Measurements from ENCODE around the gene QRFP.

Gene QRFP

DNA sequence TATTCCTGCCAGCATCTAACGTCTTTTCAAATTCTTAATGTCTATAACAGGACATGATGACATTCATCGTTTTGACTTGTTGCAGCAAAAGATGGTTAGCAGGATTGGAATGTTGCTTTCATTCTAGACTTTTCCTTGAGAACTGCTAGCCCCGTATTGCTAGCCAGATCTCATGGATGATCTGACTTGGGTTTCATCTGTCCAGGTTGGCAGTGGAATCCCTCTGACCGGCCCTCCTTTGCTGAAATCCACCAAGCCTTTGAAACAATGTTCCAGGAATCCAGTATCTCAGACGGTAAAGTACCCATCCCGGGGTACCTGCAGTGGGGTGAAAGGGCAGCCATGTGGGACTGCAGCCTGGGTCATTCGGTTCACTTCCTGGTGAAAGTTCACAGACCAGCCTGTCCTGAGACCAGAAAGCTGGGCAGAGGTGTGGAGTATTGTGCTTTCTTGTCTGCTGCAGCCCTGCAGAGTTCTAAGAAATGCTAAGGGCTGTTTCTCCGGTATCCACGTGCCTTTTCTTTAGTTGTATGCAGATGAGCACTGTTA is 16.7 kb downstream of the QRFP start (continued):
- TF ChIP-seq, protein P1, sequence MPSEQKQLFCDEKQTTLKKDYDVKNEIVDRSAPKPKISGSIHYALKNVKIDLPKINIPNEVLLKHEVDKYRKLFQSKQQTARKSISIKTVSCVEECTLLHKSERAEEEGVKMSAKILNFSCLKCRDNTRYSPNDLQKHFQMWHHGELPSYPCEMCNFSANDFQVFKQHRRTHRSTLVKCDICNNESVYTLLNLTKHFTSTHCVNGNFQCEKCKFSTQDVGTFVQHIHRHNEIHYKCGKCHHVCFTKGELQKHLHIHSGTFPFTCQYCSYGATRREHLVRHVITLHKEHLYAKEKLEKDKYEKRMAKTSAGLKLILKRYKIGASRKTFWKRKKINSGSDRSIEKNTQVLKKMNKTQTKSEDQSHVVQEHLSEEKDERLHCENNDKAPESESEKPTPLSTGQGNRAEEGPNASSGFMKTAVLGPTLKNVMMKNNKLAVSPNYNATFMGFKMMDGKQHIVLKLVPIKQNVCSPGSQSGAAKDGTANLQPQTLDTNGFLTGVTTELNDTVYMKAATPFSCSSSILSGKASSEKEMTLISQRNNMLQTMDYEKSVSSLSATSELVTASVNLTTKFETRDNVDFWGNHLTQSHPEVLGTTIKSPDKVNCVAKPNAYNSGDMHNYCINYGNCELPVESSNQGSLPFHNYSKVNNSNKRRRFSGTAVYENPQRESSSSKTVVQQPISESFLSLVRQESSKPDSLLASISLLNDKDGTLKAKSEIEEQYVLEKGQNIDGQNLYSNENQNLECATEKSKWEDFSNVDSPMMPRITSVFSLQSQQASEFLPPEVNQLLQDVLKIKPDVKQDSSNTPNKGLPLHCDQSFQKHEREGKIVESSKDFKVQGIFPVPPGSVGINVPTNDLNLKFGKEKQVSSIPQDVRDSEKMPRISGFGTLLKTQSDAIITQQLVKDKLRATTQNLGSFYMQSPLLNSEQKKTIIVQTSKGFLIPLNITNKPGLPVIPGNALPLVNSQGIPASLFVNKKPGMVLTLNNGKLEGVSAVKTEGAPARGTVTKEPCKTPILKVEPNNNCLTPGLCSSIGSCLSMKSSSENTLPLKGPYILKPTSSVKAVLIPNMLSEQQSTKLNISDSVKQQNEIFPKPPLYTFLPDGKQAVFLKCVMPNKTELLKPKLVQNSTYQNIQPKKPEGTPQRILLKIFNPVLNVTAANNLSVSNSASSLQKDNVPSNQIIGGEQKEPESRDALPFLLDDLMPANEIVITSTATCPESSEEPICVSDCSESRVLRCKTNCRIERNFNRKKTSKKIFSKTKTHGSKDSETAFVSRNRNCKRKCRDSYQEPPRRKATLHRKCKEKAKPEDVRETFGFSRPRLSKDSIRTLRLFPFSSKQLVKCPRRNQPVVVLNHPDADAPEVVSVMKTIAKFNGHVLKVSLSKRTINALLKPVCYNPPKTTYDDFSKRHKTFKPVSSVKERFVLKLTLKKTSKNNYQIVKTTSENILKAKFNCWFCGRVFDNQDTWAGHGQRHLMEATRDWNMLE (tag by site-specific recombination; conservative IDR thresholded peaks at IDR 0.05; ENCODE audit: low read depth), result no peak
- no peak for TF ChIP-seq ZNF416 (tag by site-specific recombination; IDR thresholded peaks at IDR 0.05)
- TF ChIP-seq HOXD13 (CRISPR knock-in tag; IDR thresholded peaks at IDR 0.05; ENCODE audit: borderline replicate concordance), result no peak
- TF ChIP-seq ZNF510 (tag by site-specific recombination; IDR thresholded peaks at IDR 0.05; ENCODE audit: insufficient replicate concordance), result no peak
- TF ChIP-seq ZBTB17 (tag by site-specific recombination; IDR thresholded peaks at IDR 0.05), result no peak
- no peak for TF ChIP-seq TRIM28 (IDR thresholded peaks at IDR 0.05; ENCODE audit: borderline replicate concordance, low read length)
- TF ChIP-seq ZNF555 (tag by site-specific recombination; conservative IDR thresholded peaks at IDR 0.05), result no peak
- TF ChIP-seq ZSCAN23 (tag by site-specific recombination; IDR thresholded peaks at IDR 0.05), result no peak
- TF ChIP-seq ZNF830 (tag by site-specific recombination; IDR thresholded peaks at IDR 0.05; ENCODE audit: low read depth), result no peak
- TF ChIP-seq, protein P2, sequence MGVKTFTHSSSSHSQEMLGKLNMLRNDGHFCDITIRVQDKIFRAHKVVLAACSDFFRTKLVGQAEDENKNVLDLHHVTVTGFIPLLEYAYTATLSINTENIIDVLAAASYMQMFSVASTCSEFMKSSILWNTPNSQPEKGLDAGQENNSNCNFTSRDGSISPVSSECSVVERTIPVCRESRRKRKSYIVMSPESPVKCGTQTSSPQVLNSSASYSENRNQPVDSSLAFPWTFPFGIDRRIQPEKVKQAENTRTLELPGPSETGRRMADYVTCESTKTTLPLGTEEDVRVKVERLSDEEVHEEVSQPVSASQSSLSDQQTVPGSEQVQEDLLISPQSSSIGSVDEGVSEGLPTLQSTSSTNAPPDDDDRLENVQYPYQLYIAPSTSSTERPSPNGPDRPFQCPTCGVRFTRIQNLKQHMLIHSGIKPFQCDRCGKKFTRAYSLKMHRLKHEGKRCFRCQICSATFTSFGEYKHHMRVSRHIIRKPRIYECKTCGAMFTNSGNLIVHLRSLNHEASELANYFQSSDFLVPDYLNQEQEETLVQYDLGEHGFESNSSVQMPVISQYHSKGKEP (tag by site-specific recombination; IDR thresholded peaks at IDR 0.05), result no peak
- TF ChIP-seq, protein P3, sequence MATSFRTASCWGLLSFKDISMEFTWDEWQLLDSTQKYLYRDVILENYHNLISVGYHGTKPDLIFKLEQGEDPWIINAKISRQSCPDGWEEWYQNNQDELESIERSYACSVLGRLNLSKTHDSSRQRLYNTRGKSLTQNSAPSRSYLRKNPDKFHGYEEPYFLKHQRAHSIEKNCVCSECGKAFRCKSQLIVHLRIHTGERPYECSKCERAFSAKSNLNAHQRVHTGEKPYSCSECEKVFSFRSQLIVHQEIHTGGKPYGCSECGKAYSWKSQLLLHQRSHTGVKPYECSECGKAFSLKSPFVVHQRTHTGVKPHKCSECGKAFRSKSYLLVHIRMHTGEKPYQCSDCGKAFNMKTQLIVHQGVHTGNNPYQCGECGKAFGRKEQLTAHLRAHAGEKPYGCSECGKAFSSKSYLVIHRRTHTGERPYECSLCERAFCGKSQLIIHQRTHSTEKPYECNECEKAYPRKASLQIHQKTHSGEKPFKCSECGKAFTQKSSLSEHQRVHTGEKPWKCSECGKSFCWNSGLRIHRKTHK (tag by site-specific recombination; IDR thresholded peaks at IDR 0.05), result no peak
- TF ChIP-seq ZNF324 (tag by site-specific recombination; IDR thresholded peaks at IDR 0.05), result no peak
- TF ChIP-seq ZNF596 (tag by site-specific recombination; IDR thresholded peaks at IDR 0.05), result no peak

DNA sequence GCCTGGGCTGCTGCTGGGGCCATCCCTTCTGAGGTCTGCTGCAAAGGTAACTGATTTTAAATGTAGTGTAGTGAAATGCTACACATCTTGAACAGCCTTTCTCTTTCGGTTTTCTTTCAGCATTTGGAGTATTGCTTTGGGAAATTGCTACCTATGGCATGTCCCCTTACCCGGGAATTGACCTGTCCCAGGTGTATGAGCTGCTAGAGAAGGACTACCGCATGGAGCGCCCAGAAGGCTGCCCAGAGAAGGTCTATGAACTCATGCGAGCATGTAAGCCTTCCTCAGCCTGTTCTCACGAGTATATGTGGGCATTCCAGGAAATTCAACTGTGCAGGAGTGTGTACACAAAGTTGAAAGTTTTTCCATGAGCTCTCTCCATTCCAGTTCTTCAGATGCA is 18.3 kb downstream of the QRFP start:
- Histone ChIP-seq H3K4me3 (ENCODE audit: low read depth, low read length) (no peak overlapping the region), H3K27ac (ENCODE audit: extremely low read depth, low read depth, low read length) (no peak overlapping the region), H3K4me1 (ENCODE audit: control insufficient read depth, insufficient read depth, low read length) (no peaks in the 10 kb centered on the region), H3K9me3 (ENCODE audit: control insufficient read depth, insufficient read depth, low read depth, low read length) (no peaks in the 10 kb centered on the region), H3K36me3 (ENCODE audit: control insufficient read depth in 2 of 2, insufficient read depth in 1 of 2, low read length in 2 of 2) (peaks cover 0 to 80% of the 10 kb centered on the region in 2 experiments; a peak in 2 of 3 replicates)
- CTCF ChIA-PET, result interaction anchor here (0.6 to 6.0 kb wide), 4 partner anchors 10 to 177 kb away, joined by 3 to 85 read pairs (median 3); no protein-coding TSS in a partner anchor
- POLR2A ChIA-PET, result no interaction called here
- TF ChIP-seq, protein P4, sequence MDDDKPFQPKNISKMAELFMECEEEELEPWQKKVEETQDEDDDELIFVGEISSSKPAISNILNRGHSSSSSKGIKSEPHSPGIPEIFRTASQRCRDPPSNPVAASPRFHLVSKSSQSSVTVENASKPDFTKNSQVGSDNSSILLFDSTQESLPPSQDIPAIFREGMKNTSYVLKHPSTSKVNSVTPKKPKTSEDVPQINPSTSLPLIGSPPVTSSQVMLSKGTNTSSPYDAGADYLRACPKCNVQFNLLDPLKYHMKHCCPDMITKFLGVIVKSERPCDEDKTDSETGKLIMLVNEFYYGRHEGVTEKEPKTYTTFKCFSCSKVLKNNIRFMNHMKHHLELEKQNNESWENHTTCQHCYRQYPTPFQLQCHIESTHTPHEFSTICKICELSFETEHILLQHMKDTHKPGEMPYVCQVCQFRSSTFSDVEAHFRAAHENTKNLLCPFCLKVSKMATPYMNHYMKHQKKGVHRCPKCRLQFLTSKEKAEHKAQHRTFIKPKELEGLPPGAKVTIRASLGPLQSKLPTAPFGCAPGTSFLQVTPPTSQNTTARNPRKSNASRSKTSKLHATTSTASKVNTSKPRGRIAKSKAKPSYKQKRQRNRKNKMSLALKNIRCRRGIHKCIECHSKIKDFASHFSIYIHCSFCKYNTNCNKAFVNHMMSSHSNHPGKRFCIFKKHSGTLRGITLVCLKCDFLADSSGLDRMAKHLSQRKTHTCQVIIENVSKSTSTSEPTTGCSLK (tag by site-specific recombination; IDR thresholded peaks at IDR 0.05), result no peak
- TF ChIP-seq KLF9 (tag by site-specific recombination; IDR thresholded peaks at IDR 0.05; ENCODE audit: low read depth), result no peak
- TF ChIP-seq PRDM1 (tag by site-specific recombination; IDR thresholded peaks at IDR 0.05), result no peak
- TF ChIP-seq OVOL3 (tag by site-specific recombination; IDR thresholded peaks at IDR 0.05), result no peak
- TF ChIP-seq ZNF521 (tag by site-specific recombination; IDR thresholded peaks at IDR 0.05), result no peak
- no peak for TF ChIP-seq ZNF48 (tag by site-specific recombination; IDR thresholded peaks at IDR 0.05)
- TF ChIP-seq MYNN (tag by site-specific recombination; IDR thresholded peaks at IDR 0.05; ENCODE audit: borderline replicate concordance), result no peak
- no peak for TF ChIP-seq ZNF837 (tag by site-specific recombination; IDR thresholded peaks at IDR 0.05)
- TF ChIP-seq, protein P5, sequence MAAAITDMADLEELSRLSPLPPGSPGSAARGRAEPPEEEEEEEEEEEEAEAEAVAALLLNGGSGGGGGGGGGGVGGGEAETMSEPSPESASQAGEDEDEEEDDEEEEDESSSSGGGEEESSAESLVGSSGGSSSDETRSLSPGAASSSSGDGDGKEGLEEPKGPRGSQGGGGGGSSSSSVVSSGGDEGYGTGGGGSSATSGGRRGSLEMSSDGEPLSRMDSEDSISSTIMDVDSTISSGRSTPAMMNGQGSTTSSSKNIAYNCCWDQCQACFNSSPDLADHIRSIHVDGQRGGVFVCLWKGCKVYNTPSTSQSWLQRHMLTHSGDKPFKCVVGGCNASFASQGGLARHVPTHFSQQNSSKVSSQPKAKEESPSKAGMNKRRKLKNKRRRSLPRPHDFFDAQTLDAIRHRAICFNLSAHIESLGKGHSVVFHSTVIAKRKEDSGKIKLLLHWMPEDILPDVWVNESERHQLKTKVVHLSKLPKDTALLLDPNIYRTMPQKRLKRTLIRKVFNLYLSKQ (tag by site-specific recombination; IDR thresholded peaks at IDR 0.05; ENCODE audit: borderline replicate concordance), result no peak
- TF ChIP-seq HOXD13 (CRISPR knock-in tag; IDR thresholded peaks at IDR 0.05; ENCODE audit: borderline replicate concordance), result no peak
- TF ChIP-seq, protein P6, sequence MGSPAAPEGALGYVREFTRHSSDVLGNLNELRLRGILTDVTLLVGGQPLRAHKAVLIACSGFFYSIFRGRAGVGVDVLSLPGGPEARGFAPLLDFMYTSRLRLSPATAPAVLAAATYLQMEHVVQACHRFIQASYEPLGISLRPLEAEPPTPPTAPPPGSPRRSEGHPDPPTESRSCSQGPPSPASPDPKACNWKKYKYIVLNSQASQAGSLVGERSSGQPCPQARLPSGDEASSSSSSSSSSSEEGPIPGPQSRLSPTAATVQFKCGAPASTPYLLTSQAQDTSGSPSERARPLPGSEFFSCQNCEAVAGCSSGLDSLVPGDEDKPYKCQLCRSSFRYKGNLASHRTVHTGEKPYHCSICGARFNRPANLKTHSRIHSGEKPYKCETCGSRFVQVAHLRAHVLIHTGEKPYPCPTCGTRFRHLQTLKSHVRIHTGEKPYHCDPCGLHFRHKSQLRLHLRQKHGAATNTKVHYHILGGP (tag by site-specific recombination; IDR thresholded peaks at IDR 0.05), result no peak

All from HEK293 (cell line).